HG03469 (cell line): ENCODE results near the gene TSPAN15.
"Not testable (repeated sequence)": the region's sequence is repeated elsewhere in the genome, so short reads cannot be mapped to it uniquely, and the experiment has no call there.

Experiments used
- ATAC-seq: cut with Tn5 transposase; IDR thresholded peaks from one replicate; pipeline ENCODE4 v1.9.1; 2021; ENCODE audit warnings: mild to moderate bottlenecking, moderate library complexity, moderate number of reproducible peaks; ENCODE audit not compliant: unreplicated experiment

TSPAN15 gene

GRCh38 chr10:69533658-69534057, 82.4 kb downstream of the TSPAN15 start:
- ATAC-seq: no peak

GRCh38 chr10:69536521-69536920, 85.3 kb downstream of the TSPAN15 start:
- not testable (repeated sequence) for ATAC-seq

GRCh38 chr10:69537449-69537848, 86.2 kb downstream of the TSPAN15 start:
- no peak for ATAC-seq

GRCh38 chr10:69538461-69538860, 87.2 kb downstream of the TSPAN15 start:
- no peak for ATAC-seq

- ATAC-seq: no peak
Measured at GRCh38 chr10:69541463-69541862, 90.2 kb downstream of the TSPAN15 start.

- no peak for ATAC-seq
Measured at GRCh38 chr10:69549959-69550358, 98.7 kb downstream of the TSPAN15 start.

GRCh38 chr10:69552268-69552667, 101.0 kb downstream of the TSPAN15 start:
- ATAC-seq: no peak

- ATAC-seq: no peak
Measured at GRCh38 chr10:69553328-69553727, 102.1 kb downstream of the TSPAN15 start.

GRCh38 chr10:69554611-69555010, 103.3 kb downstream of the TSPAN15 start:
- ATAC-seq: no peak
